Thyroid gland (tissue), 4 donors: ENCODE results near the gene TBC1D25. TPM values are rescaled to one million over a fixed set of nuclear protein-coding genes. Genes with fewer than 3 reads are reported as not detected.

ENCODE experiments used
- DNase-seq, 2 donors: peaks; one replicate each; pipeline ENCODE4 v3.0.0-alpha.2; 2019
- H3K27ac ChIP-seq, 3 donors: fragments of 200-600 bp; sonication (generic); 1 replicate in 2 of 3; 2 replicates in 1 of 3; pipeline ENCODE4 v1.5.1; 2016 to 2019; ENCODE audit warnings: mild to moderate bottlenecking in 1 of 3, moderate library complexity in 1 of 3
- H3K27me3 ChIP-seq: fragments of 200-600 bp; sonication (generic); one replicate; pipeline ENCODE4 v1.5.1; 2019
- H3K36me3 ChIP-seq, 2 donors: fragments of 200-600 bp; sonication (generic); one replicate each; pipeline ENCODE4 v1.5.1; 2016 to 2019
- H3K4me1 ChIP-seq, 2 donors: fragments of 200-600 bp; sonication (generic); one replicate each; pipeline ENCODE4 v1.5.1; 2017 to 2019
- H3K4me3 ChIP-seq, 3 donors: fragments of 200-600 bp; sonication (generic); replicated peaks in 1 of 3; 1 replicate in 2 of 3; 2 replicates in 1 of 3; pipeline ENCODE4 v1.5.1; 2016; ENCODE audit warnings: mild to moderate bottlenecking in 1 of 3
- H3K9me3 ChIP-seq: fragments of 200-600 bp; sonication (generic); one replicate; pipeline ENCODE4 v1.5.1; 2017
- CTCF ChIP-seq, 6 experiments: fragments of 200-600 bp in 3 of 6; fragments of 450-650 bp in 3 of 6; sonication (generic) in 3 of 6; IDR thresholded peaks; one replicate each; pipeline ENCODE4 v1.5.1; 2016 to 2019; ENCODE audit warnings: antibody characterized with exemption in 6 of 6, mild to moderate bottlenecking in 2 of 6, inconsistent platforms in 1 of 6, moderate library complexity in 1 of 6
- POLR2A ChIP-seq, 2 donors: fragments of 450-650 bp; IDR thresholded peaks; one replicate each; pipeline ENCODE4 v1.6.1; 2017; ENCODE audit warnings: antibody characterized with exemption in 2 of 2, mild to moderate bottlenecking in 2 of 2, moderate library complexity in 1 of 2
- WGBS, 2 donors: methylation state at CpG; one replicate each; pipeline ENCODE4 v1.1.5; 2017; 5-methylcytosine and 5-hydroxymethylcytosine counted together
- intact Hi-C: fragments of 100-400 bp; cut with DNase I; formaldehyde crosslinking; loops from one replicate; pipeline ENCODE4 v1.15.1; 2023
- total RNA-seq, 4 donors: library from RNA; depleted of rRNA; stranded (reverse); fragments of >200 nt; gene quantifications; one replicate each; pipeline ENCODE4 v1.2.3, GENCODE V29; 2016

Gene TBC1D25
- total RNA-seq, 4 donors from 2014 or later = 9.4 to 16.5 (median 12.2) TPM

- TF ChIP-seq POLR2A (IDR thresholded peaks at IDR 0.05) = no peak
- no peak for TF ChIP-seq CTCF (IDR thresholded peaks at IDR 0.05)
- intact Hi-C loops = no loop called here
- Histone ChIP-seq H3K27ac (no peak overlapping the region), H3K9me3 (no peaks in the 10 kb centered on the region), H3K27me3 (no peaks in the 10 kb centered on the region), H3K4me3 (no peak overlapping the region), H3K36me3 (peaks cover 19 to 28% of the 10 kb centered on the region in 2 donors), H3K4me1 (peaks cover 5 to 12% of the 10 kb centered on the region in 2 donors)
- no peak for DNase-seq
- 83 to 100% methylated on average over 1 of the region's 3 CpGs for WGBS, 2 donors
These were observed 39.7 kb downstream of the TBC1D25 start for GRCh38 chrX:48579259-48579658.

- Histone ChIP-seq H3K27me3 (no peaks in the 10 kb centered on the region), H3K4me1 (peaks cover 4 to 9% of the 10 kb centered on the region in 2 donors), H3K27ac (no peak overlapping the region), H3K36me3 (peaks cover 15 to 23% of the 10 kb centered on the region in 2 donors), H3K4me3 (no peak overlapping the region), H3K9me3 (no peaks in the 10 kb centered on the region)
- 100% methylated on average over 1 of the region's 1 CpG for WGBS, 2 donors
- DNase-seq = peak; percentile 25 to 29
- TF ChIP-seq POLR2A (IDR thresholded peaks at IDR 0.05) (no peak), CTCF (IDR thresholded peaks at IDR 0.05) (no peak)
- intact Hi-C loops = no loop called here
These were observed 41.1 kb downstream of the TBC1D25 start for GRCh38 chrX:48580662-48581061.

- H3K27ac ChIP-seq = no peak overlapping the region
- no peak overlapping the region for H3K4me3 ChIP-seq
- TF ChIP-seq CTCF (IDR thresholded peaks at IDR 0.05) (no peak), POLR2A (IDR thresholded peaks at IDR 0.05) (no peak)
- intact Hi-C loops = no loop called here
- H3K9me3 ChIP-seq = no peaks in the 10 kb centered on the region
- no peak for DNase-seq
- H3K4me1 ChIP-seq = no peaks in the 10 kb centered on the region
- H3K27me3 ChIP-seq = no peaks in the 10 kb centered on the region
- WGBS, 2 donors = 51 to 57% methylated on average over 2 of the region's 2 CpGs
- no peaks in the 10 kb centered on the region for H3K36me3 ChIP-seq
These were observed 45.2 kb downstream of the TBC1D25 start for GRCh38 chrX:48584698-48585097.

GRCh38 chrX:48589482-48590162 lies 50.1 kb downstream of the TBC1D25 start:
- WGBS, 2 donors = 41 to 65% methylated on average over 7 to 13 of the region's 13 CpGs
- no peak overlapping the region for H3K4me3 ChIP-seq
- DNase-seq = peak in 1 of 2 donors; percentile 14
- H3K9me3 ChIP-seq = no peaks in the 10 kb centered on the region
- intact Hi-C loops = no loop called here
- no peaks in the 10 kb centered on the region for H3K27me3 ChIP-seq
- no peaks in the 10 kb centered on the region for H3K36me3 ChIP-seq
- H3K4me1 ChIP-seq = no peaks in the 10 kb centered on the region
- peak overlapping the region in 1 of 3 donors; percentile 57 for H3K27ac ChIP-seq
- no peak for TF ChIP-seq POLR2A (IDR thresholded peaks at IDR 0.05)

GRCh38 chrX:48590203-48591103 lies 50.9 kb downstream of the TBC1D25 start:
- Histone ChIP-seq H3K27me3 (no peaks in the 10 kb centered on the region), H3K4me1 (no peaks in the 10 kb centered on the region), H3K27ac (peak overlapping the region; percentile 17 to 57 (median 27)), H3K4me3 (no peak overlapping the region), H3K36me3 (no peaks in the 10 kb centered on the region), H3K9me3 (no peaks in the 10 kb centered on the region)
- TF ChIP-seq CTCF (IDR thresholded peaks at IDR 0.05) (no peak), POLR2A (IDR thresholded peaks at IDR 0.05) (no peak)
- WGBS, 2 donors = 90 to 91% methylated on average over 20 to 21 of the region's 21 CpGs
- intact Hi-C loops = no loop called here
- DNase-seq = no peak
